ENCODE data around the gene CKS1B.

Gene CKS1B

DNA sequence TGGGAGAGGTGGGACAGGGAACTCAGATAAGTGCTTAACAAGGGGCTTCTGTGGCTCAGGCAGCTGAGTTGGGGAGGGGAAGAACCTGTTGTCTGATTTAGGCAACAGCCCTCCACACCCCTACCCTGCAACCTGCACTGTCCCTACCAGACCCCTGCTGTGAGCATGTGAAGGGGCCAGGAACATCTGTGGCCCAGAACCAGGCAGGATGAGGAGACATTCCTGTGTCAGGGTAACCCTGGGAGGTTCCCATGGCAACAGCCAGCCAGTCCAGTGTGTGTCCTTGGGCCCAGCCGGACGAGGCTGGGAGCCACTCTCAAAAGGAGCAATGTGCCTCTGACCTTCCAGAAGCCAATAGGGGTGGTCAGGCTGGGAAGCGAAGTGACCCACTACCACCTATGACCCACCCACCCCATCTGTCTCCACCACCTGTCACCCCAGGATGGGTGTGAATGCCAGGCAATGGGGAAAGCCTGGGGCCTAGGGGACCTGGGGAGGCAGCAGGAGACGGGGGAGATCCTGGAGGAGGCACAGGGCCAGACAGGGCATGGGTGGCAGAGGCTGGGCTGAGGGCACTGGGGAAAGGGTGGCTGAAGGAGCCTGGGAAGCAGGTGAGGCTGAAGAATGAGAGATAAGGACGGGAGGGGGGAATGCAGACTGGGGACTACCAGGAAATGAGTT, 33.0 kb upstream of the CKS1B start:
- H3K9me3 Mint-ChIP-seq = no peaks in the 10 kb centered on the region
- peak overlapping the region; percentile 18 for H3K4me3 Mint-ChIP-seq
- no peaks in the 10 kb centered on the region for H3K27me3 Mint-ChIP-seq (ENCODE audit: low read depth)
- H3K27ac Mint-ChIP-seq = peak overlapping the region; percentile 68
- peaks cover 22% of the 10 kb centered on the region for H3K36me3 Mint-ChIP-seq (ENCODE audit: low read depth)
- H3K4me1 Mint-ChIP-seq (ENCODE audit: low read depth) = peaks cover 61% of the 10 kb centered on the region

DNA sequence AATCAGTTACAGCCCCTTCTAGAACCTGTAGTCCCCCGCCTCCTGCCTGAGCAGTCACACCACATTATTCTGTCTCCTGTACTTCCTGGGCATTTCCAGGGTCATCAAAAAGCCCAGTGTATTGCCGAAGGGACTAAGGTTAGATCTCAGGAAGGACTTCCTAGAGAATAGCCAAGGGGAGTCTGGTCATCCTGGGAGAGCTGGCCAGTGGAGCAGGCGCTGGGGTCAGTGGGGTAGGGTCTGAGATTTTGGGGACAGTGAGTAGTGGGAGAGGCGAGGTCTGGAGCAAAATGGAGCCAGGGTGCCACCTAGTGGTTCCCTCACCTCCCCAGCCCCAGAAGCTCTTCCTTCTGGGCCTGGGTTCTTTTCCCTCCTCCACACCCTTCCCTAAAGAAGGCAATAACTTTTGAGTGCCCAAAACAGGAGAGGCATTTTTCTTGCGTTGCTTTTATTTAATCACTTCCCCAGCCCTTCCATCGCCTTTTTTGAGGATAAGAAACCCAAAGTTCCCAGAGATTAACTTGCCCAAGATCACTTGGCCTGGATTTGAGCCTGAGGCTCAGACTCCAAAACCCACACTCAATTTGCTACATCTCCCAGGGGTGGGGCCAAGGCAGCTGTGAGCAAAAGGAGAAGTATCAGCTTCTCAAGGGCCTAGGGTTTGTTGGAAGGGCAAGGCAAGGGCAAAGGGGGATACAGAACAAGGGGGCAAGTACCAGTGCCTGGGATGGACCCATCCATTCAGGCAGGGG, 30.7 kb upstream of the CKS1B start:
- peak overlapping the region; percentile 33 for H3K4me3 Mint-ChIP-seq

DNA sequence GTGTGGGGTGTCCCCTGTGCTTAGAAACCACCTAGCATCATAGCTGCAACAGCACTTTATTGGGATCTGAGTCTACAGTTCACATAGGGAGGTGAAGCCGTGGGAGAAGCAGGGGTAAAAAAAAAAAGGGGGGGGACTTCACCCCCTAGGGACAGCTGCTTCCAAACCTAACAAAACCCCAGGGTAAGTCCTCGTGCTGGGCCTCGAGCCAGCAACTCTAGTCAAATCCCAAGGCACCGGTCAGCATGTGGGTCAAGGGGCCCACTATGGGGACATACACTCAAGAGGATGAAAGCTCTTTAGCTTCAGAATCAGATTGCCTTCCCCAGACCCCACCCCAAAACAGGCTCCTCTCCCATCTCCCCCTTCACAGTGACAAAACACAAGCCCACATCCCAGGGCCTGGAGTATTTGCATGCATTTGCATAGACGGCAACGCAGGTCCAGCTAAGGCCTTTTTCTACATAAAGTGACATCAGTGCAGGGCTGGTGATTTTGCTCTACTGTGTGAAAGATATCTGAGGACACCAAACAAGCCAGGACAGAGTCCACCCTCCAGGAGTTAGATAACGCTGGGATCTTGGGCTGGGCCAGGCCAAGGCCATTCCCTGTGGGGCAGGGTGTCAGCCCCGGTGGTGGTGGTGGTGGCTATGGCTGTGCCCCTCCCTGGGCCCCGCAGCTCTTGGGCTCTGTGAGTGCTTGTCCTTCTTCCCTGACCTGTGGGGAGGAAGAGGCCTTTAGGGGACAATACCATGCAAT, 29.9 kb upstream of the CKS1B start:
- Mint-ChIP-seq H3K27ac (peak overlapping the region; percentile 90), H3K4me3 (no peak overlapping the region), H3K9me3 (no peaks in the 10 kb centered on the region), H3K36me3 (ENCODE audit: low read depth) (peaks cover 27% of the 10 kb centered on the region), H3K27me3 (ENCODE audit: low read depth) (no peaks in the 10 kb centered on the region), H3K4me1 (ENCODE audit: low read depth) (peaks cover 48% of the 10 kb centered on the region)

More for the DNA sequence above, 30.7 kb upstream of the CKS1B start:
- Mint-ChIP-seq H3K9me3 (no peaks in the 10 kb centered on the region), H3K27me3 (ENCODE audit: low read depth) (no peaks in the 10 kb centered on the region), H3K36me3 (ENCODE audit: low read depth) (peaks cover 29% of the 10 kb centered on the region), H3K27ac (peak overlapping the region; percentile 90), H3K4me1 (ENCODE audit: low read depth) (peaks cover 50% of the 10 kb centered on the region)

- no peak overlapping the region for H3K4me3 Mint-ChIP-seq
- H3K9me3 Mint-ChIP-seq = no peaks in the 10 kb centered on the region
- no peak overlapping the region for H3K27ac Mint-ChIP-seq
- peaks cover 27% of the 10 kb centered on the region for H3K36me3 Mint-ChIP-seq (ENCODE audit: low read depth)
- H3K4me1 Mint-ChIP-seq (ENCODE audit: low read depth) = peaks cover 44% of the 10 kb centered on the region
- H3K27me3 Mint-ChIP-seq (ENCODE audit: low read depth) = no peaks in the 10 kb centered on the region
These were observed 29.1 kb upstream of the CKS1B start for GRCh38 chr1:154945160-154945961.

DNA sequence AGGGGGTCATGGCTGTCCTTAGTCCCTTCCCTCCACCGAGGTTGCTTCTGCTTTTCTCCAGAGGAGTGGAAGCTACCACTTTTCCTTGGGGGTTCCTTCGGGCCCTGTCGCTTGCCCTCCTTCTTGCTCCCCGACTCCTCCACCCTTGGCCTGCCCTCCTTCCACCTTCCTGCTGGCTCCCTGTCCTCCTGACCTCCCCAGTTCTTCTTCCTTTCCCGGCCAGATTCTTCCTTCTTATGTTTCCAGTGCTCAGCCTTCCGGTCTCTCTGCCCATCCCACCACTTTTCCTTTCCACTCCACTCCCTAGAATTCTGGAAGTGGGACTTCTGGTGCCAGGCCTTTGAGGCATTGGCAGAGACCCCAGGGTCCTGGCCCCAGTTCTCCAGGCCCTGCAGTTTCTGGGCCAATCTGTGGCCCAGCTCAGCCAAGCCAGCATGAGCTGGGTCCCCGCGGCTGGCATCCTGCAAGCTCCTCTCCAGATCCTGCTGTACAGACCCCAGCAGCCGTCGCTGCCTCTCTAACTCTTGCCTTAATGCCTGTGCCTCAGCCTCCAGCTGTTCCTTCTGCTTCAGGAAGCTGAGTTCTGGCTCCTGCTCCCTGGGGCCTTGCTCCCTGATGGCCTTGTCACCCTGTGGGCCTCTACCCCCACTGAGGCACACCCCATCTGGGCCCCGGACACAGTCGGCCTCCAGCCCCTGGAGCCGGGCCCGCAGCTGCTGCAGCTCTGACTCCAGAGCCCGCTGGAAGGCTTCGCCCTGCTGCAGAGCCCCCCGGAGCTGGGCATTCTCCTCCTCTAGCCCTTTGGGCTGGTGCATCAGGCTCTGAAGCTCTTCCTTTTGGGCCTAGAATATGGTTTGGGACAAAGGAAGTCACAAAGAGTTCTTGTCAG, 28.3 kb upstream of the CKS1B start:
- no peak overlapping the region for H3K4me3 Mint-ChIP-seq
- H3K9me3 Mint-ChIP-seq = no peaks in the 10 kb centered on the region
- H3K27me3 Mint-ChIP-seq (ENCODE audit: low read depth) = no peaks in the 10 kb centered on the region
- no peak overlapping the region for H3K27ac Mint-ChIP-seq
- H3K36me3 Mint-ChIP-seq (ENCODE audit: low read depth) = peaks cover 31% of the 10 kb centered on the region
- peaks cover 43% of the 10 kb centered on the region for H3K4me1 Mint-ChIP-seq (ENCODE audit: low read depth)

DNA sequence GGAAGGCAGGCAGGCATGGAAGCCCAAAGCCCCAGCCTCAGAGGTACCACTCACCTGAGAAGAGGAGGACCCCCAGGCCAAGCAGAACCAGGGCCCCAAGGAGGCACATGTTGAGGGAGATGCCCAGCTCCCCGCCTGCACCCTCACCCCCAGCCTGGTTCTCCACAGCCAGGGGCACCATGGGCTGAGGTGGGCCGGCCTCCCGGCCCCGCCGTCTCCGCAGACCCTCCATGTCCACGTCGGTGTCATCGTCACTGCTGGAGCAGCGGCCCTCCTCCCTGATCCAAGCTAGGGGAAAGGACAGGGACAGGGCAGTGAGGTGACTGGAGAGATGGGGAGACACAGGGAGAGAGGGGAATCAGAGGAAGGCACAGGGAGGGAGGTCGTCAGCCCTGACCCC, 26.4 kb upstream of the CKS1B start:
- Mint-ChIP-seq H3K4me3 (no peak overlapping the region), H3K4me1 (ENCODE audit: low read depth) (peaks cover 43% of the 10 kb centered on the region), H3K9me3 (no peaks in the 10 kb centered on the region), H3K27ac (no peak overlapping the region), H3K36me3 (ENCODE audit: low read depth) (peaks cover 43% of the 10 kb centered on the region), H3K27me3 (ENCODE audit: low read depth) (no peaks in the 10 kb centered on the region)

- H3K27me3 Mint-ChIP-seq (ENCODE audit: low read depth) = no peaks in the 10 kb centered on the region
- peaks cover 67% of the 10 kb centered on the region for H3K4me1 Mint-ChIP-seq (ENCODE audit: low read depth)
- H3K36me3 Mint-ChIP-seq (ENCODE audit: low read depth) = peaks cover 37% of the 10 kb centered on the region
- H3K27ac Mint-ChIP-seq = peak overlapping the region; percentile 100
- H3K4me3 Mint-ChIP-seq = peak overlapping the region; percentile 98
- no peaks in the 10 kb centered on the region for H3K9me3 Mint-ChIP-seq
These were observed 22.4 kb upstream of the CKS1B start for GRCh38 chr1:154951901-154952657.

DNA sequence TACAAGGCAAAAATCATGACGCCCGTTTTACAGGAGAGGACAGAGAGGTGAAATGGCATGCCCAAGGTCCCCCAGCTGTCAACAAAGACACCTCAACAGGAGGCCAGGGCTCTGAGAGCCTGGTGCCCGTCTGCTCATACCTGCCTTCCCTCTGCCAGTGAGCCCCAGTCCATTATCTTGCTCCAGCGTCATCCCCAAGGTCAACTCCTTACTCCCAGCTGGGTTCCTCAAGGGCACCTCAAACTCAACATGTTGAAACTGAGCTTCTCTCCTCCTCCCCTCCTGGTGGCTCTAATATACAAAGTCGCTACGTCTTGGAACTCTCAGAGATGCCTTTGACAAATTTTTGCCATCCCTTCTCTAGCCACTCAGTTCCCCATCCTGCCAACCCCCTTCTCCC, 21.8 kb upstream of the CKS1B start:
- H3K36me3 Mint-ChIP-seq (ENCODE audit: low read depth) = peaks cover 36% of the 10 kb centered on the region
- H3K27ac Mint-ChIP-seq = peak overlapping the region; percentile 100
- H3K9me3 Mint-ChIP-seq = no peaks in the 10 kb centered on the region
- peak overlapping the region; percentile 98 for H3K4me3 Mint-ChIP-seq
- no peaks in the 10 kb centered on the region for H3K27me3 Mint-ChIP-seq (ENCODE audit: low read depth)
- H3K4me1 Mint-ChIP-seq (ENCODE audit: low read depth) = peaks cover 67% of the 10 kb centered on the region

GRCh38 chr1:154953611-154954038, 20.9 kb upstream of the CKS1B start:
- Mint-ChIP-seq H3K9me3 (no peaks in the 10 kb centered on the region), H3K4me1 (ENCODE audit: low read depth) (peaks cover 69% of the 10 kb centered on the region), H3K4me3 (peak overlapping the region; percentile 98), H3K36me3 (ENCODE audit: low read depth) (peaks cover 34% of the 10 kb centered on the region), H3K27me3 (ENCODE audit: low read depth) (no peaks in the 10 kb centered on the region), H3K27ac (peak overlapping the region; percentile 100)

GRCh38 chr1:154954541-154954940, 19.9 kb upstream of the CKS1B start:
- peaks cover 32% of the 10 kb centered on the region for H3K36me3 Mint-ChIP-seq (ENCODE audit: low read depth)
- no peaks in the 10 kb centered on the region for H3K27me3 Mint-ChIP-seq (ENCODE audit: low read depth)
- peak overlapping the region; percentile 98 for H3K4me3 Mint-ChIP-seq
- peaks cover 65% of the 10 kb centered on the region for H3K4me1 Mint-ChIP-seq (ENCODE audit: low read depth)
- H3K27ac Mint-ChIP-seq = peak overlapping the region; percentile 100
- no peaks in the 10 kb centered on the region for H3K9me3 Mint-ChIP-seq

DNA sequence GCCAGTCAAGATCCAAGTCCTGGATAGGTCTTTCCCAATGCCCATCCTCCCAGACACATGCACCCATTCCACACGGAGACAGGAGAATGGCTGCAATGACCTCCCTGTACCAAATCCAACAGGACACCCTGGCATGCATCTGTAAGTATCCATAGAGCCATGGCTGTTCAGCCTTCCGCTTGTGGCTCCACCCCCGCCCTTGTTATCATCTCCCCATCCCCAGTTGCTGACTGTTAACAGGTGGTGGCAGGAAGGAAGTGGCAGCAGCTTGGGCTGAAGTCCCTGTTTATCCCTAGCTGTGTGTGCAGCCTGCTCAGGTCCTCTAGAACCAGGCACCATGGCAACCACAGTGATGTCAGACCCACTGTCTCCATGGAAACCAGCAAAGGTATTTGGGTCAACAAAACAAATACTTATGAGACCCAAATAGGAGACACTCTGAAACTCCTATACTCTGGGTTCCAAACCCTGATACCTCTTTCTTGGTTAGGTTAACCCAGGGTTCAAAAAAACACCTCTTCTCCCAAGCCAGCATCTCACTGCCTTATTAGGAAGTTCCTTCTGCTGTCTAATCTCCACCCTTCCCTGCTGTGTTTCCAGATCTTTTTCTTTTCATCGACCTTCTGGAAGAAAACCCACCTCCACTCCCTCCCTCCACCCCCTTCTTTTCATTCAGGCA, 19.3 kb upstream of the CKS1B start:
- no peaks in the 10 kb centered on the region for H3K9me3 Mint-ChIP-seq
- peak overlapping the region; percentile 98 for H3K4me3 Mint-ChIP-seq
- peaks cover 65% of the 10 kb centered on the region for H3K4me1 Mint-ChIP-seq (ENCODE audit: low read depth)
- peaks cover 32% of the 10 kb centered on the region for H3K36me3 Mint-ChIP-seq (ENCODE audit: low read depth)
- no peaks in the 10 kb centered on the region for H3K27me3 Mint-ChIP-seq (ENCODE audit: low read depth)
- peak overlapping the region; percentile 100 for H3K27ac Mint-ChIP-seq

- H3K27ac Mint-ChIP-seq = peak within 1 kb of the TSS; percentile 100
- no peaks in the 10 kb centered on the region for H3K9me3 Mint-ChIP-seq
- peak within 1 kb of the TSS; percentile 98 for H3K4me3 Mint-ChIP-seq
- H3K4me1 Mint-ChIP-seq (ENCODE audit: low read depth) = peaks cover 65% of the 10 kb centered on the region
- peaks cover 28% of the 10 kb centered on the region for H3K36me3 Mint-ChIP-seq (ENCODE audit: low read depth)
- H3K27me3 Mint-ChIP-seq (ENCODE audit: low read depth) = no peaks in the 10 kb centered on the region
These were observed 18.6 kb upstream of the CKS1B start, which contains the start of gene PBXIP1 for GRCh38 chr1:154955718-154956543. Gene PBXIP1, minus strand, starts transcription at chr1:154956099. Its CDS starts 2,378 bp downstream, at chr1:154953721.
